HL-60 (cell line): ENCODE data around the gene H2BK1.

Experiments
- DNase-seq, 2 experiments: peaks; one replicate each; pipeline ENCODE4 v3.0.0-alpha.2; 2010 to 2020; ENCODE audit warnings: low read depth in 1 of 2, low spot score in 1 of 2
- H3K27ac ChIP-seq: fragments of 250-450 bp; sonication (Bioruptor Pico); replicated peaks from 2 replicates; pipeline ENCODE4 v1.5.1; 2020; ENCODE audit warnings: mild to moderate bottlenecking, moderate library complexity
- H3K27me3 ChIP-seq: fragments of 250-450 bp; sonication (Bioruptor Pico); 2 replicates; pipeline ENCODE4 v1.5.1; 2021; ENCODE audit warnings: mild to moderate bottlenecking, moderate library complexity; ENCODE audit not compliant: insufficient read depth, poor library complexity, severe bottlenecking
- H3K4me3 ChIP-seq: replicated peaks from 2 replicates; pipeline ENCODE4 v1.5.1; 2011; ENCODE audit warnings: mild to moderate bottlenecking, control low read depth, low read length; ENCODE audit not compliant: insufficient read depth
- GABPA ChIP-seq: IDR thresholded peaks from 2 replicates; pipeline ENCODE4 v1.6.1; 2012; ENCODE audit warnings: low read depth
- POLR2AphosphoS5 ChIP-seq: IDR thresholded peaks from 2 replicates; pipeline ENCODE4 v1.6.1; 2012; ENCODE audit warnings: low read depth
- SPI1 ChIP-seq: IDR thresholded peaks from 2 replicates; pipeline ENCODE4 v1.6.1; 2012; ENCODE audit warnings: low read depth, mild to moderate bottlenecking, borderline replicate concordance
- TF ChIP-seq, protein P1 (sequence below): IDR thresholded peaks from 2 replicates; pipeline ENCODE4 v1.6.1; 2012; ENCODE audit warnings: low read depth; ENCODE audit not compliant: insufficient replicate concordance
- TF ChIP-seq, protein P2 (sequence below): IDR thresholded peaks from one replicate; pipeline ENCODE4 v1.5.1; 2011; ENCODE audit warnings: low read length, control low read depth, inconsistent platforms; ENCODE audit not compliant: insufficient read depth

The H2BK1 gene

DNA sequence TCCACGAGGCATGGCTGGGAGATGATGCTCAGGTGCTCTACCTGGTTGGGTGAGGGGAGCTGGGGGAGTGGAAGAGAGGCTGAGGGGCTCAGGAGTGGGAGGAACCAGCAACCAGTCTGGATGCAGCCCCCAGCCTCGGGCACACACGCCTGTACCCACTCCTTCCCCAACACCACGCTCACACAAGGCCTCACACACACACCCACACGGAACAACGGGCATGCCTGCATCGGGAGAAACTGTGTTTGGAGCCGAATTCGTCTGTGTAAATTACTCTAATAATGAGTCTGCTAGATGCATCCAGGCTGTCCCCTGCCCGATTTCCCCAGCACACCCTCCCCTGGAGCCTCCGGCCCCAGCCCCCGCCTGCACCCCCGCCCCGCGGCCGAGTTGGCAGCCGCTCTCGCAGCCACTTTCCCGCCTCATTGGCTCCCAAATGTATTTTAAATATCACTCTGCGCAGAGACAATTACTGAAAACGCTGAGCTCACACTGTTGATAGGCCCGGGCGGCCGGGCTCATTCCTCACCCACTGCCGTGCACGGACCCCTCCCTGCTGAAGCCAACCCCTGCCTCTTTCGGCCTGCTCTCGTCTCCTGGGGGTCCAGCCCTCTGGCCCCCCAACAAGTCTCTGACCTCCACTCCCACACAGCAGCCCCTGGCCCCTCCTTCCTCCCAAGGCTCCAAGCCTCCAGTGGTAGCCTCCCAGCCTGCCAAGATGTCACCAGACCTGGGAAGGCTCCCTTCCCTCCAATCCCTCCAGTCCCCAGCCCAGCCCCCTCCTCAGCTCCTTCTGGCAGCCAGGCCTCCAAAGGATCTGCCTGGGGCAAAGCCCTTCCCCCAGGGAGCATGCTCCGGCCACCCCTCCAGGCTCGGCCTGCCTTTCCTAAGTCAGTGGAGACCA is 11.1 kb downstream of the H2BK1 start:
- H3K27me3 ChIP-seq: peaks cover 16% of the 10 kb centered on the region

DNA sequence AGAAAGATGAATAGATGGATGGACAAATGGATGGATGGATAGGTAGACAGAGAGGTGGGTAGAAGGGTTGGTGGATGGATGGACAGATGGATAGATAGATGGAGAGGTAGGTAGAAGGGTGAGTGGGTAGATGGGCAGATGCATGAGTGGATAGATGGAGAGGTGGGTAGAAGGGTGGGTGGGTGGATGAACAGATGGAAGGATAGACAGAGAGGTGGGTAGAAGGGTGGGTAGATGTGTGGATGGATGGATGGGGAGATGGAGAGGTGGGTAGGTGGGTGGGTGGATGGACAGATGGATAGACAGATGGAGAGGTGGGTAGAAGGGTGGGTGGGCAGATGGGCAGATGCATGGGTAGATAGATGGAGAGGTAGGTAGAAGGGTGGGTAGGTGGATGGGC is 12.4 kb downstream of the H2BK1 start:
- Histone ChIP-seq H3K4me3 (no peak overlapping the region), H3K27me3 (peaks cover 13% of the 10 kb centered on the region), H3K27ac (no peak overlapping the region)
- TF ChIP-seq SPI1 (no peak), POLR2AphosphoS5 (no peak), GABPA (no peak)
- TF ChIP-seq, protein P1, sequence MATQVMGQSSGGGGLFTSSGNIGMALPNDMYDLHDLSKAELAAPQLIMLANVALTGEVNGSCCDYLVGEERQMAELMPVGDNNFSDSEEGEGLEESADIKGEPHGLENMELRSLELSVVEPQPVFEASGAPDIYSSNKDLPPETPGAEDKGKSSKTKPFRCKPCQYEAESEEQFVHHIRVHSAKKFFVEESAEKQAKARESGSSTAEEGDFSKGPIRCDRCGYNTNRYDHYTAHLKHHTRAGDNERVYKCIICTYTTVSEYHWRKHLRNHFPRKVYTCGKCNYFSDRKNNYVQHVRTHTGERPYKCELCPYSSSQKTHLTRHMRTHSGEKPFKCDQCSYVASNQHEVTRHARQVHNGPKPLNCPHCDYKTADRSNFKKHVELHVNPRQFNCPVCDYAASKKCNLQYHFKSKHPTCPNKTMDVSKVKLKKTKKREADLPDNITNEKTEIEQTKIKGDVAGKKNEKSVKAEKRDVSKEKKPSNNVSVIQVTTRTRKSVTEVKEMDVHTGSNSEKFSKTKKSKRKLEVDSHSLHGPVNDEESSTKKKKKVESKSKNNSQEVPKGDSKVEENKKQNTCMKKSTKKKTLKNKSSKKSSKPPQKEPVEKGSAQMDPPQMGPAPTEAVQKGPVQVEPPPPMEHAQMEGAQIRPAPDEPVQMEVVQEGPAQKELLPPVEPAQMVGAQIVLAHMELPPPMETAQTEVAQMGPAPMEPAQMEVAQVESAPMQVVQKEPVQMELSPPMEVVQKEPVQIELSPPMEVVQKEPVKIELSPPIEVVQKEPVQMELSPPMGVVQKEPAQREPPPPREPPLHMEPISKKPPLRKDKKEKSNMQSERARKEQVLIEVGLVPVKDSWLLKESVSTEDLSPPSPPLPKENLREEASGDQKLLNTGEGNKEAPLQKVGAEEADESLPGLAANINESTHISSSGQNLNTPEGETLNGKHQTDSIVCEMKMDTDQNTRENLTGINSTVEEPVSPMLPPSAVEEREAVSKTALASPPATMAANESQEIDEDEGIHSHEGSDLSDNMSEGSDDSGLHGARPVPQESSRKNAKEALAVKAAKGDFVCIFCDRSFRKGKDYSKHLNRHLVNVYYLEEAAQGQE: no peak
- TF ChIP-seq, protein P2, sequence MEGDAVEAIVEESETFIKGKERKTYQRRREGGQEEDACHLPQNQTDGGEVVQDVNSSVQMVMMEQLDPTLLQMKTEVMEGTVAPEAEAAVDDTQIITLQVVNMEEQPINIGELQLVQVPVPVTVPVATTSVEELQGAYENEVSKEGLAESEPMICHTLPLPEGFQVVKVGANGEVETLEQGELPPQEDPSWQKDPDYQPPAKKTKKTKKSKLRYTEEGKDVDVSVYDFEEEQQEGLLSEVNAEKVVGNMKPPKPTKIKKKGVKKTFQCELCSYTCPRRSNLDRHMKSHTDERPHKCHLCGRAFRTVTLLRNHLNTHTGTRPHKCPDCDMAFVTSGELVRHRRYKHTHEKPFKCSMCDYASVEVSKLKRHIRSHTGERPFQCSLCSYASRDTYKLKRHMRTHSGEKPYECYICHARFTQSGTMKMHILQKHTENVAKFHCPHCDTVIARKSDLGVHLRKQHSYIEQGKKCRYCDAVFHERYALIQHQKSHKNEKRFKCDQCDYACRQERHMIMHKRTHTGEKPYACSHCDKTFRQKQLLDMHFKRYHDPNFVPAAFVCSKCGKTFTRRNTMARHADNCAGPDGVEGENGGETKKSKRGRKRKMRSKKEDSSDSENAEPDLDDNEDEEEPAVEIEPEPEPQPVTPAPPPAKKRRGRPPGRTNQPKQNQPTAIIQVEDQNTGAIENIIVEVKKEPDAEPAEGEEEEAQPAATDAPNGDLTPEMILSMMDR: no peak
- DNase-seq: no peak

More for the DNA sequence above, 11.1 kb downstream of the H2BK1 start:
- Histone ChIP-seq H3K27ac (no peak overlapping the region), H3K4me3 (no peak overlapping the region)
- TF ChIP-seq, protein P1: no peak
- no peak for TF ChIP-seq SPI1
- TF ChIP-seq GABPA: no peak
- TF ChIP-seq, protein P2: no peak
- no peak for TF ChIP-seq POLR2AphosphoS5
- no peak for DNase-seq

DNA sequence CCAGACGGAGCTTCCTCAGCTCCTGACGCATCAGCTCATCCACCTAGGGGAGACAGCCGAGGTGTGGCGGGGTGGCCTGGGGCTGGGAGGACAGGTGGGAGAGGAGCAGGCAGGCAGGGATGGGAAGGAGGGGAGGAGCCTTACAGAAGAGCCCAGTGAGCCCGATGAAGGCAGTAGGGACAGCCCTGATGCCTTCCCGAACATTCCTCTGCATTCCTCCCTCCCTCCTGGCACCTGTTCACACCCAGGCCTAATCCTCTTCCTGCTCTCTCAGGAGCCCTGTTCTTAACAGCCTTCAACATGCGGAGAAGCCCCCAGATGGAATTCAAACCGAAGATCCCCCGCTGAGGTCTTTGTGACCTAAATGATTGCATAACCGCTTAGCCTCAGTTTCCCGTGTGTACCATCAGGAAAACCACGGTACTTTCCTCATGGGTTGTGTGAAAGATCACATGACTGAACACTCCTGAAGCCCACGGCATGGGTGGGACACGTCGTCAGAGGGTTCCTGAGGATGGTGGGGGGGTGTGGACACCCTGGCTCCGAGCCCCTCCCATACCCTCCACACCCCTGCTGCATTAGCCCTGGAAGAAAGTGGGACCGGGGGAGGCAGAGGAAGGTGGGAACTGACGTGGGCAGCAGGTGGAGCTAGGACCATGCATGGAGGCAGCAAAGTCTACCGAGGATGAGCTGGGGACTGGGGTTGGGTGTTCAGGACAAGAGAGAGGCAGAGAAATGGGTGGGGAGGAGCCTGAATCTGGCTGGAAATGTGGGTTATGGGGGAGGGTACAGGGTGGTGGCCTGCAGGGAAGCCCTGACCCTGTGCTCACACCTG is 14.5 kb downstream of the H2BK1 start:
- Histone ChIP-seq H3K27me3 (peaks cover 10% of the 10 kb centered on the region), H3K4me3 (no peak overlapping the region)
- DNase-seq: no peak

More for the DNA sequence above, 14.5 kb downstream of the H2BK1 start:
- no peak overlapping the region for H3K27ac ChIP-seq
- no peak for TF ChIP-seq POLR2AphosphoS5
- TF ChIP-seq, protein P2: no peak
- TF ChIP-seq GABPA: no peak
- TF ChIP-seq SPI1: no peak
- TF ChIP-seq, protein P1: no peak
